Osteoblast (primary cell): Measurements from ENCODE around the gene KANSL1. TPM values are rescaled to one million over a fixed set of nuclear protein-coding genes. Genes with fewer than 3 reads are reported as not detected.
A peak's percentile ranks its signal among the peaks of the same experiment; 100 is the strongest.

Experiments
- DNase-seq: peaks from one replicate; pipeline ENCODE4 v3.0.0; 2011; ENCODE audit warnings: low spot score, mixed read lengths; ENCODE audit not compliant: insufficient read length; ENCODE audit errors: missing footprints
- H2AFZ ChIP-seq: 2 replicates; pipeline ENCODE4 v1.6.0; 2011; ENCODE audit warnings: mild to moderate bottlenecking, low read length
- H3K27ac ChIP-seq: 2 replicates; pipeline ENCODE4 v1.5.1; 2011; ENCODE audit warnings: mild to moderate bottlenecking, low read depth, low read length, moderate library complexity
- H3K27me3 ChIP-seq: 2 replicates; pipeline ENCODE4 v1.6.0; 2012; ENCODE audit warnings: mild to moderate bottlenecking, control low read depth, inconsistent platforms, low read length, moderate library complexity; ENCODE audit not compliant: insufficient read depth
- H3K36me3 ChIP-seq: 2 replicates; pipeline ENCODE4 v1.5.1; 2011; ENCODE audit warnings: mild to moderate bottlenecking, low read length, control low read depth, moderate library complexity; ENCODE audit not compliant: insufficient read depth
- H3K4me1 ChIP-seq: 2 replicates; pipeline ENCODE4 v1.5.1; 2011; ENCODE audit warnings: mild to moderate bottlenecking, low read length, control low read depth, moderate library complexity; ENCODE audit not compliant: insufficient read depth
- H3K4me2 ChIP-seq: 2 replicates; pipeline ENCODE4 v1.6.0; 2011; ENCODE audit warnings: mild to moderate bottlenecking, low read length; ENCODE audit not compliant: insufficient read depth
- H3K4me3 ChIP-seq: fragments of 200-600 bp; sonication (generic); 3 replicates; pipeline ENCODE4 v1.5.1; 2012; ENCODE audit warnings: mild to moderate bottlenecking, low read length, inconsistent platforms; ENCODE audit not compliant: insufficient read depth
- H3K79me2 ChIP-seq: 2 replicates; pipeline ENCODE4 v1.6.0; 2012; ENCODE audit warnings: mild to moderate bottlenecking, low read length, control low read depth, inconsistent platforms; ENCODE audit not compliant: insufficient read depth
- H3K9me3 ChIP-seq: 2 replicates; pipeline ENCODE4 v1.5.1; 2011; ENCODE audit warnings: low read depth, low read length, control low read depth
- H4K20me1 ChIP-seq: 2 replicates; pipeline ENCODE4 v1.6.0; 2012; ENCODE audit warnings: mild to moderate bottlenecking, low read length, control low read depth; ENCODE audit not compliant: insufficient read depth
- total RNA-seq: library from RNA; depleted of rRNA; stranded (reverse); fragments of >200 nt; gene quantifications from 2 replicates; pipeline ENCODE4 v1.2.3, GENCODE V29; 2012
- TF ChIP-seq, protein P1 (sequence below): IDR thresholded peaks from 2 replicates; pipeline ENCODE4 v1.5.1; 2011; ENCODE audit warnings: mild to moderate bottlenecking, low read depth, low read length, moderate library complexity; ENCODE audit errors: extremely low read depth

The KANSL1 gene
- total RNA-seq, 1 donor: 151 TPM

DNA sequence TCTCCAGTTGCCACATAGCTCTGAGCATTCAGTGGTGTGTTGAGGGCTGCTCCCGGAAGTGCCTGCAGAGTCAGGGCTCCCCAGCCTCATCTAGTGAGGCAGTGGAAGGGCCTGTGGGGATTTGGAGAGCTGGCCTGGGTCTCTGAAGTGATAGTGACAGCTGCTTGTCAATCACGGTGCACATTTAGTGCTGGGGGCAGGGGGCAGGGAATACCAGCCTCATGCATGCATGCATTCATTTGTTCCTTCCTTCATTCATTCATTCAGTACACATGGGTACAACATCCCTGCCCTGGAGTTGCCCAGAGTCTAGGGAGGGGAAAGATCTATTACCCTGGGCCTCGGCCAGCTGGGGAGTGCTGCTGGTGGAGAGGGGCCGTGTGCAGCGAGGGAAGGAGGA, 205.5 kb downstream of the KANSL1 start:
- TF ChIP-seq, protein P1, sequence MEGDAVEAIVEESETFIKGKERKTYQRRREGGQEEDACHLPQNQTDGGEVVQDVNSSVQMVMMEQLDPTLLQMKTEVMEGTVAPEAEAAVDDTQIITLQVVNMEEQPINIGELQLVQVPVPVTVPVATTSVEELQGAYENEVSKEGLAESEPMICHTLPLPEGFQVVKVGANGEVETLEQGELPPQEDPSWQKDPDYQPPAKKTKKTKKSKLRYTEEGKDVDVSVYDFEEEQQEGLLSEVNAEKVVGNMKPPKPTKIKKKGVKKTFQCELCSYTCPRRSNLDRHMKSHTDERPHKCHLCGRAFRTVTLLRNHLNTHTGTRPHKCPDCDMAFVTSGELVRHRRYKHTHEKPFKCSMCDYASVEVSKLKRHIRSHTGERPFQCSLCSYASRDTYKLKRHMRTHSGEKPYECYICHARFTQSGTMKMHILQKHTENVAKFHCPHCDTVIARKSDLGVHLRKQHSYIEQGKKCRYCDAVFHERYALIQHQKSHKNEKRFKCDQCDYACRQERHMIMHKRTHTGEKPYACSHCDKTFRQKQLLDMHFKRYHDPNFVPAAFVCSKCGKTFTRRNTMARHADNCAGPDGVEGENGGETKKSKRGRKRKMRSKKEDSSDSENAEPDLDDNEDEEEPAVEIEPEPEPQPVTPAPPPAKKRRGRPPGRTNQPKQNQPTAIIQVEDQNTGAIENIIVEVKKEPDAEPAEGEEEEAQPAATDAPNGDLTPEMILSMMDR: no peak
- peak; percentile 35 for DNase-seq

DNA sequence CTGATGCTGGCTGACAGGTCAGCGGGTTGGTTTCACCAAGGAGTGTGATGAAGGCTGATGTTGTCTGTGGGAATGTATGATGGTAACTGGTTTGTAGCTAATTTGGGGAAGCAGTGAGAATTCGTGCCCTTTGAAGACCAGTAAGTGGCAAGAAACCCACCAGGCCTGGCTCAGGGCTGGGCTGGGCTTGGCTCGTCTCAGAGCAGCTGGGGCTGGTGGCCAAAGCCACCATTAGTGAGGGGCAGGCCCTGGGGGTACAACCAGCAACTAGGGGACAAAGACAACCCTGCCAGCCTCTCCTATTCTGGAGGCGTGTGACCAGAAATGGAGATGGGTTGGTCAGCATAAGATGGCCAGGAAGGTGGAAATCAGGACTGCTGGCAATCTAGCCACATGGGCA, 207.2 kb downstream of the KANSL1 start:
- H3K79me2 ChIP-seq: no peaks in the 10 kb centered on the region
- H3K36me3 ChIP-seq: no peaks in the 10 kb centered on the region
- H3K4me2 ChIP-seq: no peak overlapping the region
- no peak overlapping the region for H2AFZ ChIP-seq
- H3K4me3 ChIP-seq: no peak overlapping the region
- no peak overlapping the region for H3K27ac ChIP-seq
- H3K4me1 ChIP-seq: no peaks in the 10 kb centered on the region
- peak; percentile 79 for DNase-seq
- no peaks in the 10 kb centered on the region for H4K20me1 ChIP-seq
- peaks cover 16% of the 10 kb centered on the region for H3K27me3 ChIP-seq
- TF ChIP-seq, protein P1: no peak
- no peaks in the 10 kb centered on the region for H3K9me3 ChIP-seq

More for the DNA sequence above, 205.5 kb downstream of the KANSL1 start:
- H2AFZ ChIP-seq: no peak overlapping the region
- H4K20me1 ChIP-seq: no peaks in the 10 kb centered on the region
- H3K9me3 ChIP-seq: no peaks in the 10 kb centered on the region
- H3K4me2 ChIP-seq: no peak overlapping the region
- H3K79me2 ChIP-seq: no peaks in the 10 kb centered on the region
- no peaks in the 10 kb centered on the region for H3K36me3 ChIP-seq
- no peak overlapping the region for H3K4me3 ChIP-seq
- H3K27ac ChIP-seq: no peak overlapping the region
- peaks cover 12% of the 10 kb centered on the region for H3K27me3 ChIP-seq
- H3K4me1 ChIP-seq: no peaks in the 10 kb centered on the region

DNA sequence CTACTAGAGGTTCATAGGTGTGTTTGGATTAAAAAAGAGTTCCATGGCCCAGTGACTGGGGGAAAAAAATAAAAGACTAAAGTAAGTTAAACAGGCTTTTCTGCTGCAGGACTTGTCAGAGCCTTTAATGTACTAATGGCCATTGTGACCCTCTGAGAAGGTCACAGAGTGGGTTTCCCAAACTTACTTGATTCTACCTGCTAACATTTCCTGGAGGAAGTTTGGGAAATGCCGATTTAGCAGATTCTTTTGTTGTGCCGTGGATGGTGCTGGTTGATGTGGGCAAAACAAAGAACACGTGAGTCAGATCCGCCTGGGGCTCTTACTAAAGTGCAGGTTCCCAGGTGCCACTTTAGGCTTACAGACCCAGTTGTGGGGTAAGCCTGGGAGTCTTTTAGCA, 207.8 kb downstream of the KANSL1 start:
- no peaks in the 10 kb centered on the region for H4K20me1 ChIP-seq
- no peak for DNase-seq
- H3K4me3 ChIP-seq: no peak overlapping the region
- no peaks in the 10 kb centered on the region for H3K79me2 ChIP-seq
- no peaks in the 10 kb centered on the region for H3K4me1 ChIP-seq
- no peak overlapping the region for H3K4me2 ChIP-seq
- no peak overlapping the region for H2AFZ ChIP-seq
- H3K27me3 ChIP-seq: peaks cover 16% of the 10 kb centered on the region
- no peak overlapping the region for H3K27ac ChIP-seq
- TF ChIP-seq, protein P1: no peak
- H3K36me3 ChIP-seq: no peaks in the 10 kb centered on the region
- H3K9me3 ChIP-seq: no peaks in the 10 kb centered on the region

DNA sequence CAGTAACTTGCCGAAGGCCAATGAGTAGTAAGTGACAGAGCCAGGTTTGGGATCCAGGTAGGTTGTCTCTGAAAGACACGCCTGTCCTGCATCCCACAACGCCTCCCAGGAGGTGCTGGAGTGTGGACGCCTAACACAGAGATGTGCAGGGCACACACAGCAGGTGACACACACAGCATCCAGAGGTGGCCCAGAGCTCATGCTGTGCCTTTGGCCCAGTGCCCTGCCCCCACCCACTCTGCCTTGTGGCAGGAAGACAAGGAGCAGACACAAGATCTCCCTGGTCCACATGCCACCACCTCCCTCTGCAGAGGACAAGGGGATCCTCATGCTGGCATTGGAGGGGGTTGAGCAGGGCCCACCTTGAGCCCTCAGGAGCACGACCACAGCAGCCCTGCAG, 208.9 kb downstream of the KANSL1 start:
- no peak overlapping the region for H2AFZ ChIP-seq
- no peaks in the 10 kb centered on the region for H3K36me3 ChIP-seq
- H3K27ac ChIP-seq: no peak overlapping the region
- H3K27me3 ChIP-seq: peaks cover 18% of the 10 kb centered on the region
- peak; percentile 51 for DNase-seq
- no peaks in the 10 kb centered on the region for H3K4me1 ChIP-seq
- H3K4me3 ChIP-seq: no peak overlapping the region
- TF ChIP-seq, protein P1: no peak
- no peaks in the 10 kb centered on the region for H3K9me3 ChIP-seq
- no peak overlapping the region for H3K4me2 ChIP-seq
- H4K20me1 ChIP-seq: no peaks in the 10 kb centered on the region
- H3K79me2 ChIP-seq: no peaks in the 10 kb centered on the region
